Glutamatergic neuron (in vitro differentiated cells): ENCODE data around the gene RHNO1. TPM values are rescaled to one million over a fixed set of nuclear protein-coding genes. Genes with fewer than 3 reads are reported as not detected.

ENCODE experiments used
- DNase-seq: peaks from one replicate; pipeline ENCODE4 v3.0.0; 2022
- H3K27ac Mint-ChIP-seq: one replicate; pipeline ENCODE4 v1.8.0; 2020; ENCODE audit warnings: mild to moderate bottlenecking, mixed read lengths, inconsistent platforms; ENCODE audit not compliant: unreplicated experiment
- H3K27me3 Mint-ChIP-seq: one replicate; pipeline ENCODE4 v1.8.0; 2020; ENCODE audit warnings: mild to moderate bottlenecking, moderate library complexity, mixed read lengths, inconsistent platforms; ENCODE audit not compliant: unreplicated experiment
- H3K36me3 Mint-ChIP-seq: one replicate; pipeline ENCODE4 v1.8.0; 2020; ENCODE audit warnings: mild to moderate bottlenecking, mixed read lengths, inconsistent platforms; ENCODE audit not compliant: unreplicated experiment
- H3K4me1 Mint-ChIP-seq: one replicate; pipeline ENCODE4 v1.8.0; 2020; ENCODE audit warnings: mild to moderate bottlenecking, low read depth, mixed read lengths, inconsistent platforms; ENCODE audit not compliant: unreplicated experiment
- H3K4me3 Mint-ChIP-seq: one replicate; pipeline ENCODE4 v1.8.0; 2020; ENCODE audit warnings: mild to moderate bottlenecking, mixed read lengths, inconsistent platforms; ENCODE audit not compliant: unreplicated experiment
- H3K9me3 Mint-ChIP-seq: one replicate; pipeline ENCODE4 v1.8.0; 2020; ENCODE audit warnings: mild to moderate bottlenecking, moderate library complexity, mixed read lengths, inconsistent platforms; ENCODE audit not compliant: unreplicated experiment
- CTCF ChIP-seq: fragments of 200-600 bp; sonication (generic); IDR thresholded peaks from one replicate; pipeline ENCODE4 v1.5.0; 2021; ENCODE audit not compliant: partially characterized antibody, unreplicated experiment
- total RNA-seq: library from RNA; stranded (reverse); fragmentation: NEBNext Ultra II Directional; extraction: Animal tissue kit (Norgen Biotek cat#: 25700); gene quantifications from one replicate; pipeline ENCODE4 v1.2.1, GENCODE V29; 2021; ENCODE audit not compliant: unreplicated experiment

RHNO1 gene
- total RNA-seq, 1 donor from 2014 or later = 14.8 TPM

- Mint-ChIP-seq H3K9me3 (no peaks in the 10 kb centered on the region), H3K27me3 (no peaks in the 10 kb centered on the region), H3K27ac (no peak overlapping the region), H3K36me3 (no peaks in the 10 kb centered on the region), H3K4me1 (no peaks in the 10 kb centered on the region), H3K4me3 (no peak overlapping the region)
- no peak for TF ChIP-seq CTCF
- no peak for DNase-seq
Observed at GRCh38 chr12:2841056-2841650, 35.9 kb upstream of the RHNO1 start.

GRCh38 chr12:2842948-2843347 lies 34.1 kb upstream of the RHNO1 start:
- no peaks in the 10 kb centered on the region for H3K36me3 Mint-ChIP-seq
- no peak overlapping the region for H3K27ac Mint-ChIP-seq
- no peak for TF ChIP-seq CTCF
- H3K27me3 Mint-ChIP-seq = no peaks in the 10 kb centered on the region
- H3K4me3 Mint-ChIP-seq = no peak overlapping the region
- no peaks in the 10 kb centered on the region for H3K4me1 Mint-ChIP-seq
- no peak for DNase-seq
- H3K9me3 Mint-ChIP-seq = no peaks in the 10 kb centered on the region

- Mint-ChIP-seq H3K27ac (no peak overlapping the region), H3K9me3 (no peaks in the 10 kb centered on the region), H3K4me3 (no peak overlapping the region), H3K36me3 (no peaks in the 10 kb centered on the region), H3K4me1 (peaks cover 4% of the 10 kb centered on the region), H3K27me3 (peaks cover 2% of the 10 kb centered on the region)
- DNase-seq = no peak
- TF ChIP-seq CTCF = no peak
Observed at GRCh38 chr12:2844786-2845185, 32.2 kb upstream of the RHNO1 start.

GRCh38 chr12:2845280-2845679 lies 31.7 kb upstream of the RHNO1 start:
- Mint-ChIP-seq H3K27me3 (peaks cover 2% of the 10 kb centered on the region), H3K4me3 (no peak overlapping the region), H3K27ac (no peak overlapping the region), H3K9me3 (no peaks in the 10 kb centered on the region), H3K36me3 (no peaks in the 10 kb centered on the region), H3K4me1 (peaks cover 4% of the 10 kb centered on the region)
- no peak for TF ChIP-seq CTCF
- DNase-seq = no peak

GRCh38 chr12:2851931-2852330 lies 25.1 kb upstream of the RHNO1 start:
- peaks cover 2% of the 10 kb centered on the region for H3K27me3 Mint-ChIP-seq

More at GRCh38 chr12:2851931-2852330, 25.1 kb upstream of the RHNO1 start:
- Mint-ChIP-seq H3K27ac (no peak overlapping the region), H3K9me3 (peaks cover 1% of the 10 kb centered on the region), H3K36me3 (no peaks in the 10 kb centered on the region), H3K4me1 (peaks cover 4% of the 10 kb centered on the region), H3K4me3 (no peak overlapping the region)
- TF ChIP-seq CTCF = no peak
- no peak for DNase-seq
